Hepatocyte (in vitro differentiated cells): ENCODE data around the gene WDFY4.

ENCODE experiments used
- EZH2 ChIP-seq: fragments of 200-600 bp; sonication (generic); IDR thresholded peaks from 2 replicates; pipeline ENCODE4 v1.6.1; 2016; ENCODE audit warnings: antibody characterized with exemption, mild to moderate bottlenecking, borderline replicate concordance
- TF ChIP-seq, protein P1 (sequence below): fragments of 200-600 bp; sonication (generic); IDR thresholded peaks from 2 replicates; pipeline ENCODE4 v1.5.1; 2016; ENCODE audit warnings: antibody characterized with exemption, mild to moderate bottlenecking; ENCODE audit not compliant: poor library complexity

DNA sequence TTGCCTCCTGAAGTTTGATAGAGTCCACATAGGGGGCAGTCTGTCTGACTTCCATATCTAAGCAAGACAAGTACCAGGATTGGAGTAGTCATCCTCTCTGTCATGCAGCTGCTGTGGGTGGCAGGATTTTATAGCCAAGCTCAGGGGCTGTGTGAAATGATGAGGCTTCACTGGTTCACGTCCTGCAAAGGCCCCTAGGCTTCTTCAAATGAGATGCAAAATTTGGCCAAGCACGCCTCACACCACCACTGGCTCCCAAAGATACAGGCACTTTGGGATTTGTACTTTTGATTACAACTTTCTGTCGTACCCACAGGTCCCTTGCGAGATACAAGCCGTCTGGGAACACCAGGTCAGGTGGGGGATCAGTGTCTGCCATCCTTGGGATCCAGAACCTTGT lies 67.1 kb downstream of the WDFY4 start:
- TF ChIP-seq, protein P1, sequence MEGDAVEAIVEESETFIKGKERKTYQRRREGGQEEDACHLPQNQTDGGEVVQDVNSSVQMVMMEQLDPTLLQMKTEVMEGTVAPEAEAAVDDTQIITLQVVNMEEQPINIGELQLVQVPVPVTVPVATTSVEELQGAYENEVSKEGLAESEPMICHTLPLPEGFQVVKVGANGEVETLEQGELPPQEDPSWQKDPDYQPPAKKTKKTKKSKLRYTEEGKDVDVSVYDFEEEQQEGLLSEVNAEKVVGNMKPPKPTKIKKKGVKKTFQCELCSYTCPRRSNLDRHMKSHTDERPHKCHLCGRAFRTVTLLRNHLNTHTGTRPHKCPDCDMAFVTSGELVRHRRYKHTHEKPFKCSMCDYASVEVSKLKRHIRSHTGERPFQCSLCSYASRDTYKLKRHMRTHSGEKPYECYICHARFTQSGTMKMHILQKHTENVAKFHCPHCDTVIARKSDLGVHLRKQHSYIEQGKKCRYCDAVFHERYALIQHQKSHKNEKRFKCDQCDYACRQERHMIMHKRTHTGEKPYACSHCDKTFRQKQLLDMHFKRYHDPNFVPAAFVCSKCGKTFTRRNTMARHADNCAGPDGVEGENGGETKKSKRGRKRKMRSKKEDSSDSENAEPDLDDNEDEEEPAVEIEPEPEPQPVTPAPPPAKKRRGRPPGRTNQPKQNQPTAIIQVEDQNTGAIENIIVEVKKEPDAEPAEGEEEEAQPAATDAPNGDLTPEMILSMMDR: no peak
- no peak for TF ChIP-seq EZH2
